A549 (cell line): ENCODE data around the gene DNAJB12. TPM values are rescaled to one million over a fixed set of nuclear protein-coding genes. Genes with fewer than 3 reads are reported as not detected.
A peak's percentile ranks its signal among the peaks of the same experiment; 100 is the strongest.
"Not testable (repeated sequence)": the region's sequence is repeated elsewhere in the genome, so short reads cannot be mapped to it uniquely, and the experiment has no call there.

Source experiments
- ATAC-seq, 2 experiments: fragments of 200-7000 bp in 1 of 2; fragments of >200 bp in 1 of 2; cut with Nextera tagmentation in 1 of 2; cut with Tn5 transposase in 1 of 2; 3 replicates each; pipeline versions ENCODE4 v1.8.0 to v1.9.1; 2018 to 2020; ENCODE audit warnings: mild to moderate bottlenecking in 1 of 2, moderate library complexity in 1 of 2
- CTCF ChIA-PET: fragments of 300-600 bp; sonication (Branson Sonifier 250); formaldehyde crosslinking; extraction: SDS; loops from one replicate; lab custom pipeline; 2021; ENCODE audit warnings: antibody characterized with exemption, inconsistent platforms; lab: Yijun Ruan, JAX
- POLR2A ChIA-PET: fragments of 350-600 bp; formaldehyde crosslinking; extraction: SDS; loops from one replicate; lab custom pipeline; 2021; ENCODE audit warnings: antibody characterized with exemption, inconsistent platforms; lab: Yijun Ruan, JAX
- DNase-seq, 2 experiments: peaks; one replicate each; pipeline versions ENCODE4 v3.0.0 to v3.0.0-alpha.2; 2011 to 2016; ENCODE audit warnings: low read depth in 1 of 2, low spot score in 1 of 2
- FAIRE-seq: peaks from 2 replicates; lab custom pipeline; 2011; peaks lifted over from hg19 to GRCh38; lab: Jason Lieb, UNC
- H3K27ac ChIP-seq, 2 experiments: fragments of >200 bp; sonication (Bioruptor Twin); formaldehyde crosslinking; 3 replicates each; pipeline ENCODE4 v1.5.1; 2016 to 2017
- H3K4me1 ChIP-seq: fragments of >200 bp; sonication (Bioruptor Twin); formaldehyde crosslinking; 3 replicates; pipeline ENCODE4 v1.6.1; 2016
- H3K4me2 ChIP-seq: fragments of >200 bp; sonication (Bioruptor Twin); formaldehyde crosslinking; 3 replicates; pipeline ENCODE4 v1.6.1; 2016
- H3K4me3 ChIP-seq: fragments of >200 bp; sonication (Bioruptor Twin); formaldehyde crosslinking; 3 replicates; pipeline ENCODE4 v1.5.1; 2016
- H3K9me3 ChIP-seq: fragments of >200 bp; sonication (Bioruptor Twin); formaldehyde crosslinking; 3 replicates; pipeline ENCODE4 v1.6.1; 2016
- CBX8 ChIP-seq: fragments of 200-600 bp; sonication (generic); IDR thresholded peaks from 2 replicates; pipeline ENCODE4 v1.6.1; 2016
- ESRRA ChIP-seq: fragments of 150-350 bp; IDR thresholded peaks from 2 replicates; pipeline ENCODE4 v1.6.1; 2014; ENCODE audit warnings: mild to moderate bottlenecking, low read length, borderline replicate concordance
- FOXS1 ChIP-seq: fragments of 250-450 bp; sonication (Bioruptor Pico); IDR thresholded peaks from 2 replicates; pipeline ENCODE4 v1.5.0; 2020; ENCODE audit warnings: mild to moderate bottlenecking, moderate library complexity
- GATA3 ChIP-seq: IDR thresholded peaks from 2 replicates; pipeline ENCODE4 v1.6.1; 2012; ENCODE audit warnings: borderline replicate concordance
- HMGXB4 ChIP-seq: fragments of 250-450 bp; sonication (Bioruptor Pico); IDR thresholded peaks from 2 replicates; pipeline ENCODE4 v1.5.0; 2021; ENCODE audit warnings: mild to moderate bottlenecking, moderate library complexity, borderline replicate concordance
- HOXA7 ChIP-seq: fragments of 250-450 bp; sonication (Bioruptor Pico); IDR thresholded peaks from 2 replicates; pipeline ENCODE4 v1.5.0; 2020; ENCODE audit warnings: mild to moderate bottlenecking, moderate library complexity
- HOXB13 ChIP-seq: fragments of 250-450 bp; sonication (Bioruptor Pico); IDR thresholded peaks from 2 replicates; pipeline ENCODE4 v1.5.0; 2020; ENCODE audit warnings: low read depth, mild to moderate bottlenecking, moderate library complexity
- HOXB5 ChIP-seq: fragments of 250-450 bp; sonication (Bioruptor Pico); IDR thresholded peaks from 2 replicates; pipeline ENCODE4 v1.5.0; 2020; ENCODE audit warnings: mild to moderate bottlenecking, moderate library complexity
- JUN ChIP-seq, 2 experiments: fragments of >200 bp; sonication (Bioruptor Twin); formaldehyde crosslinking; IDR thresholded peaks; 2 replicates in 1 of 2; 3 replicates in 1 of 2; pipeline ENCODE4 v1.6.1; 2016 to 2017
- JUNB ChIP-seq: fragments of >200 bp; sonication (Bioruptor Twin); formaldehyde crosslinking; IDR thresholded peaks from 2 replicates; pipeline ENCODE4 v1.6.1; 2016
- MAX ChIP-seq: IDR thresholded peaks from 2 replicates; pipeline ENCODE4 v1.6.1; 2012
- POLR2AphosphoS2 ChIP-seq: conservative IDR thresholded peaks from 2 replicates; pipeline ENCODE4 v1.6.1; 2012; ENCODE audit warnings: low read length, improper control_type of control experiment, inconsistent platforms
- RAD21 ChIP-seq, 2 experiments: fragments of >200 bp in 1 of 2; sonication (Bioruptor Twin) in 1 of 2; formaldehyde crosslinking in 1 of 2; IDR thresholded peaks in 1 of 2; conservative IDR thresholded peaks in 1 of 2; 2 replicates in 1 of 2; 3 replicates in 1 of 2; pipeline ENCODE4 v1.6.1; 2012 to 2018; ENCODE audit warnings: inconsistent platforms in 1 of 2
- RCOR1 ChIP-seq: fragments of 150-350 bp; IDR thresholded peaks from 2 replicates; pipeline ENCODE4 v1.6.1; 2014; ENCODE audit warnings: antibody characterized with exemption, low read length, low read depth
- TP53 ChIP-seq: fragments of 250-450 bp; sonication (Bioruptor Pico); IDR thresholded peaks from 2 replicates; pipeline ENCODE4 v1.5.0; 2021; ENCODE audit warnings: mild to moderate bottlenecking, moderate library complexity
- USF2 ChIP-seq: fragments of 450-650 bp; IDR thresholded peaks from 2 replicates; pipeline ENCODE4 v1.6.1; 2014; ENCODE audit warnings: antibody characterized with exemption
- ZSCAN20 ChIP-seq: fragments of 250-450 bp; sonication (Bioruptor Pico); IDR thresholded peaks from 2 replicates; pipeline ENCODE4 v1.8.0; 2022; ENCODE audit warnings: mild to moderate bottlenecking, moderate library complexity
- WGBS: methylation state at CpG from one replicate; pipeline ENCODE4 v1.1.6; 2017; ENCODE audit errors: missing lambda C conversion rate; 5-methylcytosine and 5-hydroxymethylcytosine counted together
- polyA plus RNA-seq, 4 experiments: library from polyadenylated mRNA; depleted of rRNA in 3 of 4; stranded (reverse); fragments of >200 nt; fragmentation: RNase III in 1 of 4; extraction: RNeasy Plus Mini Kit Qiagen cat#74134 plus additional on column Dnase treatment in 1 of 4; gene quantifications; 2 replicates in 3 of 4; 3 replicates in 1 of 4; pipeline ENCODE4 v1.2.3, GENCODE V29; 2011 to 2017
- TF ChIP-seq, protein P1 (sequence below): fragments of >200 bp; sonication (Bioruptor Twin); formaldehyde crosslinking; IDR thresholded peaks from 3 replicates; pipeline ENCODE4 v1.6.1; 2016
- TF ChIP-seq, protein P2 (sequence below): fragments of 250-450 bp; sonication (Bioruptor Pico); IDR thresholded peaks from 2 replicates; pipeline ENCODE4 v1.5.0; 2020; ENCODE audit warnings: low read depth, mild to moderate bottlenecking, moderate library complexity
- TF ChIP-seq, protein P3 (sequence below): fragments of 150-350 bp; IDR thresholded peaks from 2 replicates; pipeline ENCODE4 v1.6.1; 2014; ENCODE audit warnings: low read depth, mild to moderate bottlenecking, low read length

The DNAJB12 gene
- polyA plus RNA-seq, 2 of the 4 experiments (the other 2 are of a cell fraction), result 21.5 to 26.7 TPM

GRCh38 chr10:72297281-72297804 lies 57.4 kb downstream of the DNAJB12 start (continued):
- TF ChIP-seq USF2, result no peak
- TF ChIP-seq JUNB, result peak; percentile 29; the same call in 1 of the 2 replicates
- peak; percentile 5; the same call in 1 of the 2 replicates for TF ChIP-seq ZSCAN20 (CRISPR knock-in tag)
- TF ChIP-seq, protein P1, sequence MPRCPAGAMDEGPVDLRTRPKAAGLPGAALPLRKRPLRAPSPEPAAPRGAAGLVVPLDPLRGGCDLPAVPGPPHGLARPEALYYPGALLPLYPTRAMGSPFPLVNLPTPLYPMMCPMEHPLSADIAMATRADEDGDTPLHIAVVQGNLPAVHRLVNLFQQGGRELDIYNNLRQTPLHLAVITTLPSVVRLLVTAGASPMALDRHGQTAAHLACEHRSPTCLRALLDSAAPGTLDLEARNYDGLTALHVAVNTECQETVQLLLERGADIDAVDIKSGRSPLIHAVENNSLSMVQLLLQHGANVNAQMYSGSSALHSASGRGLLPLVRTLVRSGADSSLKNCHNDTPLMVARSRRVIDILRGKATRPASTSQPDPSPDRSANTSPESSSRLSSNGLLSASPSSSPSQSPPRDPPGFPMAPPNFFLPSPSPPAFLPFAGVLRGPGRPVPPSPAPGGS, result peak; percentile 80; the same call in 2 of the 3 replicates
- no peak for TF ChIP-seq POLR2AphosphoS2
- no peak for TF ChIP-seq CBX8
- TF ChIP-seq HOXB13 (CRISPR knock-in tag), result peak; percentile 84

DNA sequence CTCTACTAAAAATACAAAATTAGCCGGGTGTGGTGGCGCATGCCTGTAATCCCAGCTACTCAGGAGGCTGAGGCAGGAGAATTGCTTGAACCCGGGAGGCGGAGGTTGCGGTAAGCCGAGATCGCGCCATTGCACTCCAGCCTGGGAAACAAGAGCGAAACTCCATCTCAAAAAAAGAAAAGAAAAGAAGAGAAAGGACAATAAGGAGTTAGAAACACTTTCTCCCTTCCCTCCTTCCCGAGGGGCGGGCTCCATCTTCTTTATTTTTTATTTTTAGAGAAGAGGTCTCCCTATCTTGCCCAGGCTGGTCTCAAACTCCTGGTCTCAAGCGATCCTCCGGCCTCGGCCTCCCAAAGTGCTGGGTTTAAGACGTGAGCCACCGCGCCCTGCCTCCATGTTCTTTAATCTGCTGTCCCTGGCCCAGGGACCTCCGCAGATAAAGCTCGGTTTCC lies 57.9 kb downstream of the DNAJB12 start:
- CTCF ChIA-PET, result interaction anchor here (0.6 to 3.9 kb wide), 6 partner anchors 21 to 74 kb away, joined by 3 to 15 read pairs (median 4); no protein-coding TSS in a partner anchor
- H3K4me1 ChIP-seq, result peaks cover 54% of the 10 kb centered on the region
- 46% methylated on average over 19 of the region's 19 CpGs for WGBS

DNA sequence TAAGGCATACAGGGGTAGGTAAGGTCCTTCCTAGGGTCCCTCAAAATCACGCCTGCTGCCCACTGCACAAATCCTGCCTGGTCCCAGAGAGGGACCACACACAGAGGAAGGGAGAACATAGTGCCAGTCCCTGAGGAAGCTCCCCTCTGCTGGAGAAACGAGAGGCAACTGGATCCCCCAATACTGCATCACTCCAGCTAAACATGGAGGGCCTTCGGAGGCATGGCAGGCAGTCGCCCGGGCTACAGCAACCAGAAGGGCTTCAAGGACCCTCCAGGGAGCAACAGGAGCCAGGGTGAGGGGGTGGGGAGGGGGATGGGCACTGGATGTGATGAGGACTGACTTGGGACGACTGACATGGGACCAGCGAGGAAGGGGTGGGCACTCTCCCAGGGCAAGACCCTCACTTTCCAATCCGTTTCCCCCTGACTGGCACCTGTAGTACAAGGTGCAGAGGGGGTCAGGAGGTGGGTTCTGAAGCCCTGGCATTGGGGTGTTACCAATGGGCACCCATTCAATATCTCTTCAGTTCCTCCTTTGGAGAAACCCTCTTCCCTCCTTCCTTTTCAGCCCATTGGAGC lies 59.3 kb downstream of the DNAJB12 start:
- ATAC-seq (no peak), DNase-seq (no peak), FAIRE-seq (no peak)
- 84% methylated on average over 6 of the region's 8 CpGs for WGBS
- H3K27ac ChIP-seq, result peak overlapping the region; percentile 98 to 100
- peak overlapping the region; percentile 94; the same call in 2 of the 3 replicates for H3K4me2 ChIP-seq
- H3K4me1 ChIP-seq, result peaks cover 64% of the 10 kb centered on the region
- TF ChIP-seq HOXA7 (CRISPR knock-in tag), result no peak
- TF ChIP-seq MAX, result peak; percentile 32; the same call in 1 of the 2 replicates
- no peak overlapping the region for H3K4me3 ChIP-seq
- POLR2A ChIA-PET, result interaction anchor here (0.7 to 4.8 kb wide), 3 partner anchors 19 to 955 kb away, joined by 3 to 126 read pairs (median 3); partner anchors contain the start of gene DDIT4
- CTCF ChIA-PET, result interaction anchor here (0.6 to 6.2 kb wide), 4 partner anchors 20 to 52 kb away, joined by 3 to 46 read pairs (median 3); partner anchors contain the start of gene DDIT4
- H3K9me3 ChIP-seq, result no peaks in the 10 kb centered on the region

More for the DNA sequence above, 57.9 kb downstream of the DNAJB12 start:
- DNase-seq, FAIRE-seq, H3K9me3 ChIP-seq, ATAC-seq: not testable (repeated sequence)
- H3K4me3 ChIP-seq, result peak overlapping the region; percentile 55
- TF ChIP-seq ZSCAN20 (CRISPR knock-in tag), result peak; percentile 37
- 0 out of 2 replicates have a peak, but pooled peaks have one; percentile 30 for TF ChIP-seq HMGXB4 (CRISPR knock-in tag)
- peak; percentile 32; the same call in 1 of the 2 replicates for TF ChIP-seq HOXB13 (CRISPR knock-in tag)
- TF ChIP-seq TP53 (CRISPR knock-in tag), result 0 out of 2 replicates have a peak, but pooled peaks have one; percentile 2
- POLR2A ChIA-PET, result interaction anchor here (0.6 to 4.8 kb wide), 16 partner anchors 7 to 81 kb away, joined by 3 to 126 read pairs (median 6); partner anchors contain the start of genes ANAPC16, ASCC1 and DDIT4
- H3K4me2 ChIP-seq, result peak overlapping the region; percentile 94
- peak overlapping the region; percentile 98 to 100 for H3K27ac ChIP-seq

DNA sequence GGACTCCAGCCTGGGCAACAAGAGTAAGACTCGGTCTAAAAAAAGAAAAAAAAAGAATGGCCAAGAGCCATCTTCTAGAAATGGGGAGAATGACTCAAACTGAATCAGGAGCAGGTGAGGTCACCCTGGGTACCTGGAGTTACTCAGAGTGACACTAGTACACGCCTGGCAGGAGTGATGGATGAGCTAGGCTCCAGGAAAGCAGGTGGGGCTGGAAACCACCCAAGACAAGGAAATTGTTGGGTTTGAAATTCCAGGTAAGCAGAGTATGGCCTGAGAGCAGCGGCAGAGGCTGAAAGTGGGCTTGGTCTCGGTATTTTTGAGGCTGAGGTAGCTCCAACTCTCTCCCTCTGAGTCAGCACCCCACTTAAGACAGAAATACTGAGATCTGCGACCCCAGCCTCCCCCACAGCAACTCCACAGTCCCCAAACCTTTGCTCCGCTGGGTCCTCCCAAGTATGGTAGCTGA lies 62.5 kb downstream of the DNAJB12 start:
- Histone ChIP-seq H3K4me3 (no peak overlapping the region), H3K9me3 (no peaks in the 10 kb centered on the region), H3K4me2 (peak overlapping the region; percentile 33), H3K4me1 (peaks cover 55% of the 10 kb centered on the region), H3K27ac (peak overlapping the region; percentile 98 to 100)
- FAIRE-seq (no peak), ATAC-seq (peak; percentile 31 to 74), DNase-seq (peak in 1 of 2 experiments; percentile 76)
- ChIA-PET POLR2A (interaction anchor here (0.7 to 5.3 kb wide), 4 partner anchors 13 to 28 kb away, joined by 3 to 43 read pairs (median 18); partner anchors contain the start of gene DDIT4), CTCF (interaction anchor here (0.7 to 6.2 kb wide), 8 partner anchors 9 to 243 kb away, joined by 3 to 46 read pairs (median 6); partner anchors contain the start of gene DDIT4)
- 40% methylated on average over 6 of the region's 6 CpGs for WGBS
- peak; percentile 82 for TF ChIP-seq HOXB5 (CRISPR knock-in tag)
- TF ChIP-seq JUN (IDR thresholded peaks at IDR 0.05), result 0 out of 5 replicates have a peak, but pooled peaks of 1 of the 2 experiments have one; percentile 32
- no peak for TF ChIP-seq ESRRA
- no peak for TF ChIP-seq RCOR1
- TF ChIP-seq, protein P2, sequence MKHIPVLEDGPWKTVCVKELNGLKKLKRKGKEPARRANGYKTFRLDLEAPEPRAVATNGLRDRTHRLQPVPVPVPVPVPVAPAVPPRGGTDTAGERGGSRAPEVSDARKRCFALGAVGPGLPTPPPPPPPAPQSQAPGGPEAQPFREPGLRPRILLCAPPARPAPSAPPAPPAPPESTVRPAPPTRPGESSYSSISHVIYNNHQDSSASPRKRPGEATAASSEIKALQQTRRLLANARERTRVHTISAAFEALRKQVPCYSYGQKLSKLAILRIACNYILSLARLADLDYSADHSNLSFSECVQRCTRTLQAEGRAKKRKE (CRISPR knock-in tag), result no peak
- TF ChIP-seq, protein P3, sequence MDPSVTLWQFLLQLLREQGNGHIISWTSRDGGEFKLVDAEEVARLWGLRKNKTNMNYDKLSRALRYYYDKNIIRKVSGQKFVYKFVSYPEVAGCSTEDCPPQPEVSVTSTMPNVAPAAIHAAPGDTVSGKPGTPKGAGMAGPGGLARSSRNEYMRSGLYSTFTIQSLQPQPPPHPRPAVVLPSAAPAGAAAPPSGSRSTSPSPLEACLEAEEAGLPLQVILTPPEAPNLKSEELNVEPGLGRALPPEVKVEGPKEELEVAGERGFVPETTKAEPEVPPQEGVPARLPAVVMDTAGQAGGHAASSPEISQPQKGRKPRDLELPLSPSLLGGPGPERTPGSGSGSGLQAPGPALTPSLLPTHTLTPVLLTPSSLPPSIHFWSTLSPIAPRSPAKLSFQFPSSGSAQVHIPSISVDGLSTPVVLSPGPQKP, result no peak
- TF ChIP-seq FOXS1 (CRISPR knock-in tag), result no peak
- TF ChIP-seq GATA3, result 0 out of 2 replicates have a peak, but pooled peaks have one; percentile 16
- TF ChIP-seq RAD21 (conservative IDR thresholded peaks at IDR 0.05 in 1 of 2, IDR thresholded peaks at IDR 0.05 in 1 of 2), result no peak
